Activated T-cell treated with anti-CD3 and anti-CD28 coated beads for 48 hours (primary cell): ENCODE results near the gene GP9.

Experiments used
- DNase-seq: peaks from one replicate; pipeline ENCODE4 v3.0.0-alpha.2; 2020; ENCODE audit warnings: low read depth

The GP9 gene

DNA sequence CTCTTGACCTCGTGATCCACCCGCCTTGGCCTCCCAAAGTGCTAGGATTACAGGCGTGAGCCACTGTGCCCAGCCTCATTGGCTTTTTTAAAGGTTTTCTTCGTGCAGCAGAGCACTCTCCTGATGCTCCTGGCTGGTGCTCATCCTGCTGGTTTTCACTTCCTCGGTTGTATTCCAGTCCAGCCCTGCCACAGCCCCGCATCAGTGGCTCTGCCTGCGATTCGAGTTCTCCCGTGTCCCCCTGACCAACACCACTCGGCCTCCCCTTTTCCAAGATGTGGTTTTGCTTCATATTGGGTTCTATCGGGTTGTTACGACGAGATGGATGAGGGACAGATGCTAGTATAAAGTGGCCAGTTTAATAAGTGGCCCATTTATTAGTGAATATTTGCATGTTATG lies 31.7 kb upstream of the GP9 start:
- DNase-seq, result no peak

DNA sequence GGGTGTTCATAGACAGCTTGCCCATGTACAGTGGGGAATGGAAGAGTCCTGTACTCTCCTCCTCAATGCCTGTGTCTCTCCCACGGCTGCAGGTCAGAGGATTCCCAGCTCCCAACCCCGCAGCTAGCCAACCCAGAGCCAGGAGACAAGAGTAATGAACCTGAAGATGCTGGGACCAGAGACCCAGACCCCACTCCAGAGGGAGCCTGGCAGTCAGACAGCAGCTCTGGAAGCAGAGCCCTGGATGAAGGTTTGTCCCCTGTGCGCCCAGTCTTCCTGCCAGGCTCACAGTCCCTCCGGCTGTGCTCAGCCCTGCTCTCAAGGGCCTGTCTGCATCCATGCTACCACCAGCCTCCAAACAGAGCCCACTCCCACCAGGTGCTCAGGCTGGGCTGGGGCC lies 30.0 kb upstream of the GP9 start:
- no peak for DNase-seq

DNA sequence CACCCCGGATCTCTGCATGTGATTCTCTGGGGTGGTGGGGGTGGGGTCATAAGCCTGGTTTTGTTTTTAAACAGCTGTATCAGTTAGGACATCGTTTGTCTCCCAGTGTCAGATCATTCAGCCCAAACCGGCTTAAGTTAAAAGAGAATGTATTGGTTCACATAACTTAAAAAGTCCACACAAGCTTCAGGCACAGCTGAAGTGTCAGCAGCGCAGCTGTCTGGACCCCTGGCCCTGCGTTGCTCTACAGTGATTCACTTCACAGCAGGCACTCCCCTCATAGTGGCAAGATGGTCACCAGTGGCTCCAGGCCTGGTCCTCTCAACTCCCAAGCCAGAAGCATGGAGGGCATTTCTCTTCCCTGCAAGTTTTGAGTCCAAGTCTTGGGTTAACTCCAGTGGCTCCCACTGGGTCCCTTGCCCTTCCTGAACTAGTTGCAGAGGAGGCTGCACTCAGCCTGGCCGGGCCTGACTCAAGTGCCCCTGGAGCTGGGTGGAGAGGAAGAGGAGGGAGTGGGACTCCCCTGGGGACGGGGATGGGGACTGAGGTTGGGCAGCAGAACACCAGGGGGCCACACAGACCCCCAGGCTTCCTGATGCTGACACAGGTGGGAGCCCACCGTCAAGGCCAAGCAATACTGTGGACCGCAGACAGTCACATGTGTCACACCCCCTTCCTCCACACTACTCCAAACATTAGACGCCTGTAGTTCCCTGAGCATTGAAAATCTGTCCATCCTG lies 28.9 kb upstream of the GP9 start:
- DNase-seq, result no peak

DNA sequence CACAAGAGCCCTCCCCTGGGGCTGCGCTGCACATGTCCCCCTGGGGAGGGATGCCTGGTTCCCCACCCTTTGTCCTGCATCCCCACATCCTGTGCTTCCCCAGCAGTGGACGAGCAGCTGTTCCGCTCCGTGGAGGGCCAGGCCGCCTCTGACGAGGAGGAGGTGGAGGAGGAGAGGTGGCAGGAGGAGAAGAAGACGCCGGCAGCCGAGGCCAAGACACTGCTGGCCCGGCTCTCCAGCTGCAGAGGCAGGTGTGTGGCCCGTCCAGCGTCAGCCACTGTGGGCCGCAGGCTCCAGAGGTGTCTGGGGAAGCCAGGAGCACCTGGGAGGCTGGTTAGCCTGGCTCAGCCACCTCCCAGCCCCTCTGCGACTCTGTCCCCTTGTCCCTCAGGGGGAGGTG lies 27.9 kb upstream of the GP9 start:
- DNase-seq, result no peak

DNA sequence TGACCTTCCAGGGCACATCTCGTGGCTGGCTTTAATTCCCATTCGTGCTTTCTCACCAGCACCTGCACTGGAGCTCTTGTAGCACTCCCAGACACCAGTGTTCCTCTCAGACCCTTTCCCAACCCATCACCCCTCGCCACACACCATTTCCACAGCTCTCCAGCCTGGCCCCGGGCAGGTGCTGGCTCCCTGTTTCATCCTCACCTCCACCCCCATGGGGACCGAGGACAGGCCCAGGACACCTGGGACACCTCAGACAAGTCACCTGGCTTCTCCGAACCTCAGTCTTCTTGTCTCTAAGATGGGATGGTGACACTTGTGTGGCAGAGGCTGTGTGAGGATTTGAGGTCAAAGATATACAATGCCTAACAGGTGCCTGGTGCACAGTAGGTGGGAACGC lies 27.4 kb upstream of the GP9 start:
- no peak for DNase-seq

DNA sequence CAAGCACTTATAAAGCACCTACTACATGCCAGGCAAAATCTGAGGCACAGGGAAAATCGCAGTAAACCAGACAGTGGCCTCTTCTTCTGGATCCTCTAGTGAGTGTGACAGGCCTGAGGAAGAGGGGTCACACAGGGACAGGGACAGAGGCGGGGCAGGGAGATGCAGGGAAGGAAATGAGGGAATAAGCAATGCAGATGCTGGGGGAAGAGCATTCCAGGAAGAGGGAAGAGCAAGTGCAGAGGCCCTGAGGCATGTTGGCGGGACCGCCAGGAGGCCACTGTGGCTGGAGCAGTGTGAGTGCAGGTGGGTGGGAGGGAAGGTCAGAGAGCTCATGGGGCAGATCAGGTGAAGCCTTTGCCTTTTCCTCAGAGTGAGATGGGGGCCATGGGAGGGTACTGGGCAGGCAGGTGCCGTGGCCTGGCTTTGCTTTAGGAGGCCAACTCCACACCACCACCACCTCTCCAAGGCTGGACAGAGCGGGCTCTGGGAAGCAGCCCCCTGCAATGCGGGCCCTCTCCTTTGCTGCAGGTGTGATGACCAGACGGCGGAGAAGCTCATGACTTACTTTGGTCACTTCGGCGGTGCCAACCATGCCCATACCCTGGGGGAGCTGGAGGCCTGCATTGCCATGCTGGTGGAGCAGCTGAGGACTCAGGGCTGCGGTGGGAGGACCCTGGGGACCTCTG lies 26.8 kb upstream of the GP9 start:
- DNase-seq, result no peak

DNA sequence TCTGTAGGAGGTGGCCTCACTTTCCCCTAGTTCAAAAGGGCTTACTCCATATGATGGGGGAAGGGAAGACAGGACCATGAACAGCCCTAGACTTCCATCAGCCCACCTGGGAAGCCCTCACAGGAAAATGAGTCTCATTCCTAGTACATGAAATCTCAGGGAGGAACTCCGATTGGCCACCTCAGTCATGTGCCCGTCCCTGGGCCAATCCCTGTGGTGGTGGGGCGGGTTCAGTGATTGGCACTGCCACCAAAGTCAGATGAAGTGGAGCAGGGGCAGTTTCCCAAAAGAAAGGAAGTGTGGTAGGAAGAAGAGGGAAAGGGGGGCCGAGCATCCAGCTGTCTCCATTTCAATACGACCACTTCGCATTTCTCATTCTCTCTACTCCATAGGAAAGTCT lies 25.9 kb upstream of the GP9 start:
- DNase-seq, result no peak

DNA sequence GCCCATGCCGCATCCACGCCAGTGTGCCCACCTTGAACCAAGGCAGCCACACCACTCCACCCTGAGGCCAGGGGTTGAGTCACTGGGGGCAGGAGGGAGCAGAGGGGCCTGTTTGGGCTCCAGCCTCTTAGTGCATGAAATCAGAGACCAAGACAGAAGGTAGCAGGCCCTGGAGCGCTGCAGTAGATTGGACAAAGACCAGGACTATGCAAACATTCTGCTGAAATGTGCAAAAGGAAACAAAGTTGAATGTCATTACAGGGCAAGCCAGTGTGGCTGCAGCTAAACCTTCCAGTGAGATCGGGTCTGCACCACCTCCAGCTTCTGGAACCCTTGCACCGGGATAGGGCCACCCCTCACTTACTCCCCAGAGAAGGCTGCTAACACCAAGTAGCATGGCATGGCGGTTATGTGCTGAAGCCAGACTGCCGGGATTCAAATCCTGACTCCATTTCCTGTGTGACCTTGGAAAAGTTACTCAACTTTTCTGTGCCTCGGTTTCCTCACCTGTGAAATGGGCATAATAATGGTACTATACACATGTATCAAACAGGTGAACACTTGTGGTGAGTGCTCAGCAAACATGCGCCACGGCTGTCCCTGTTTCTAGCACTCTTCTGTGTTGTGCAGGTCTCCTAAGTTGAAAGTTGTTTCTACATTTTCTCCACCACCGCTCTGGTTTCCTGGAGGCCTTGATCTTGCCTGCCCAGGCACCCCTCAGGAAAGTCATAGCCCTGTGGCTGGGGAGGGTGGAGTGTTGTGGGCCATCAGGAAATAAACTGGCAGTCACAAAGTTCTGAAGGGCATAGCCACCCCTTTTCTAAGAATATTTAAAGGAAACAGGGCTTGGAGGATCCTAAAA lies 25.0 kb upstream of the GP9 start:
- no peak for DNase-seq

DNA sequence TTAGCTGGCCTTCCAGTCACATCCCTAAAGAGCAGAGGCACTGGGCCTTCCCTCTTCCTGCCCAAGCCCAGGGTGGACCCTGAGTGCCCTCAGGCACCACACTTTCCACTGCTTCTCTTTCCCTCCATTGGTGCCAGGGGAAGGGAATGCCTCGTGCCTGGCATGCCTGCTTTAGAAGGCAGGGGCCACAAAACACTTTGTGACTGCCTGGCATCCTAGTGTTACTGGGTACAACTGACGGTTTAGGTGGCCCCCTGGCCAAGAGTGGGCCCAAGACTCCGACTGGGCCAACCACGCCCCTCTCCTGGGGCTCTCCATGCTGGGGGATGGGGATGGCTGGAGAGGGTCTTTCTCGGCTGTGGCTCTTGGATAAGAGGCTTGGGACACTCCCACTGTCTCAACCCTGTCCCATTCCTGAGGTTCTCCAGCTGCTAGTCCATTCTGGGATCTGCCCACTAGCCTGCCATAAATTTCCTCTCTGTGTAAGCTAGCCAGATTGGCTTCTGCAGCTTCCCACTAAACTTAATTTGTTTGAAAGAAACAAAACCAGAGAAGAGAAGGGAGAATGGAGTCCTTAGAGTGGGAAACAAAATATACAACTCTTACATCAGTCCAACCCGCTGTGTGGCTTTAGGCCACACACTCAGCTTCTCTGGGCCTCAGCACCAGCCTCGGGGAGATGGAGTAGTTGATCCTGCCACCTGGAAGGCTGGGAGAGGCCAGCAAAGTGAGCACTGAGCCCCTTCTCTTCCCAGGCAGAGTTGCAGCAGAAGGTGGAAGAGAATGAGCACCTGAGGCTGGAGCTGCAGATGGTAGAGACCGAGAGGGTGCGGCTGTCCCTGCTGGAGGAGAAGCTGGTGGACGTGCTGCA lies 24.1 kb upstream of the GP9 start:
- DNase-seq, result no peak

DNA sequence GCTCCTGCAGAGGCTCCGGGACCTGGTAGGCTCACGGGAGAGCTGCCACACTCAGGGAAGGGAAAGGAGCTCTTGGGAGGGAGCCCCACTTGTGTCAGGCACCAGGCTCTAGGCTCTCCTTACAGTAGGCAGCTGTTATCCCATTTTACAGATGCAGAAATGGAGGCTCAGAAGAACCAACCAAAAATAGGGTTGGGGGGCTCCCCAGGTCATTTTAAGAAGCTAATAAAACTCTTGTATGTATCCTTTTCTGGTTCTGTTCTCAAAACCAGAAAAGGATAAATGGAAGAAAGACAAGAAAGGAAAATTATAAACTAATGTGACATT lies 23.5 kb upstream of the GP9 start:
- DNase-seq, result no peak

DNA sequence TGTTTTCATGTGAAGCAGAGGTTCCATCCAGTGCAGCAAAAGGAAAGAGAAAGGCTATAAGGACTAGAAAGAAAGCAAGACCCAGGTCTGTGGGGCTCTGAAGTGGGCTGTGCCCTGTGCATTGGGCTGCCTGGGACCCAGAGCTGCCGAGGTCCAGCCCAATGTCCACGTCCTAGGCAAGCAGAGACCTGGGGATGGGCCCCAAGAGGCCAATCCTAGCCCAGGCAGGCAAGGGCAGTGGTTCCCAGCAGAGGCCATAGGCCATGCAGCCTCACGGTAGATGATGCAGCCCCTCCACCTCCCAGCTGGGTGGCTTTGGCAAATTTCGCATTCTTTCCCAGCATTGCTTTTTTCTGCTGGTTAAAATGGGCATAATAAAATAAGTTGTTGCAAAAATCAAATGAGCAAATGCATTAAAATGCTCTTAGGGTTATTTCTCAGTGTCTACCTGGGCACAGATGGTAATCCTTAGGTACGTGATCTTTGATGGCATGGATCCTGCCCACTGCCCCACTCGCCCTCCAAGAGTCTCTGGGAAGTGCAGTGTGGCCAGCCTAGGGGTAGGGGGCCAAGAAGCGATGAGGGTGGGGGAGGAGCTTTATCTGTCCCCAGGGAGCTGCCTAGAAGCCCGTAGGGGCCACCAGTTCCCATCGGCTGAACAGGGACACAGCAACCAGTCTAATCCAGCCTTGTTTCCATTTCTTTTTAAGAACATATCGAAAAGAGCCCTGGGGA lies 22.3 kb upstream of the GP9 start:
- no peak for DNase-seq

DNA sequence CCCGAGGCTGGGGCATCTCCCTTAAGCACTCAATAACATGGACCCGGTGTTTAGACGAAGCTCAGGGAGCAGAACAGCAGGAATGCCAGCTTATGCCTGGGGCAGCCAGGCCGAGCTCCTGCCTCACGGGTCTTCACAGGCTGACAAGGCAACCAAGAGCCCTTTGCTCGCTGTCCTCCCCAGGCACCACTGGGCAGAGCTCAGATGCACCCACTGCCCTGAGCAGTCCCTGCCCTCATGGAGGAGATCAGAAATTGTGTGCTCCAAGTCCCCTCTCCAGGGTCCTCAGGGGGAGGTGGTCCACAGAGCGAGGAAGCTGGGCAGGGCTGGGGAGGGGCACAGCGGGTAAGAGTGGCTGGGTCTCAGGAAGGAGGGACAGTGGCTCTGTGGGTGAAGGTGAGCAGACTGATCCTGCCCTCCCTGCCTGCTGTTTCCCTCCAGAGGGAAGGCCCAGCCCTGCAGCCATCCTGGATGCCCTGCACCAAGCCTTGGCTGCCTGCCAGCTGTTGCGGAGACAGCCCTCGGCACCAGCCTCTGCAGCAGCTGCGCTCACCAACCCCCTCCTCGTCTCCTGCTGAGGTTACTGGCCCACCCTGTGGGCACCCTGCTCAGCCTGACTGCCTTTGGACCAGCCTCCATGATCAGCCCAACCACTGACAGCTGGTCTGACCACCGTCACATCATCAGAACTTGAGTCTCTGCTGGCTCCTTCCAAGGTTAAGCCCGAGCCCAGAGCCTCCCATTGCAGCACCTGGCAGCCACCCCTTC lies 21.1 kb upstream of the GP9 start:
- DNase-seq, result no peak

DNA sequence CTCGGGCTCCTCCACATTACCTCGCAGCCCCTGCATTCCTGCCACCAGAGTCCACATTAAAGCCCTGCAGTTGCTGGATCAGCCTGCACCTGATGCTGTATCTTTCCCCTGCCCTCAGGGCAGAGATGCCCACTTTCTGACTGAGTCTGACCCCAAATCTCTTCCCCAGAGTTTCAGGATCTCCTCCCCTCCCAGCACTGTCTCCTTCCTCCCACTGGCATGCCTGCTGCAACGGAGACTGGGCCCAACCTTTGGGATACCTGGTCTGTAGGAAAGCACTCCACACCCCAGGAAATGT lies 20.6 kb upstream of the GP9 start:
- DNase-seq, result no peak

DNA sequence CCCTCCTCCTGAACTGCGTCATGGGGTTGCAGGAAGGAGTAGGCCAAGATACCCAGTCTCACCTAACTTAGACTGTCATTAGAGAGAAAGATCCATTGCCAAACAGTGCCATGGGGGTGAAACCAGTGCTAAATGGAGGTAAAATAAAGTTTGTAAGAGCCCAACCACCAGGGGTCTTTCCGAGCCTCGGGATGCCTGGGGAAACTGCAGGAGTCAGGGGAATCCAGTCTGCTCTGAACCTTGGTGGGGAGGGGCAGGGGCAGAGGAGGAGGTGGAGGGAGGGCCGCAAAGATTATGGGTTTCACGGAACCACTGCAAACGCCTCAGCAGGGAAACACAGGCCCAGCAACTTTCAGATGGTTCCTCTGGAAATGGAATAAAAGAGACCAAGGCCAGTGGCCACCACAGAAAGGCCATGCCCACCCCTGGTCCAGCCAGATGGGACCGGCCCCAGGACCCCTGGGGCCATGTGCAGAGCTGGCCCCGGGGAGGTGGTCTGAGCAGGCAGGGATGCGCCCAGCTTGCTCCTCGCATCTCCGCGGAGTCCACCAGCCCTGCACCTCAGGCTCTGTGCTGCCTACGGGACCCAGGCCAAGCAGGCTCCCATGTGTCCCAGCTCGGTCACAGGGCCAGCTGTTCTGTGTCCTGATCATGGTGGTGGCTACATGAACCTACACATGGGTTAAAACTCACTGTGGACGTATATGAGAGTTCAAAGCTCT lies 19.8 kb upstream of the GP9 start:
- no peak for DNase-seq

DNA sequence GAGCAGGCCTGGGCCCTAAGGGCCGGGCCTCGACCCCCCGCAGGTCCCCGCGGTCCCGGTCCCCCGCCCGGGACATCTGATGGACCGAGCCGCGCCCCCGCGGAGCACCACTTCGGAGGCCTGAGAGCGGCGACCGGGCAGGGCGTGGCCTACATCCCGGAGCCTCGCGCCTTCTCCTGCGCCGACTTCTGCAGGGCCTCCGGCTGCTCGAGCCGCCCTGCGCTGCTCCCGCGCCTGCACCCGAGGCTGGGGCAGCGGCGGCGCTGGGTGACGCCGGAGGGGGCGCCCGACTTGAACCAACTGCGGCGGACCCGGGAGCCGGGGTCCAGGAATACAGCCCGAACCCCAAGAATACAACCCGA lies 14.9 kb upstream of the GP9 start:
- DNase-seq, result peak; percentile 43

DNA sequence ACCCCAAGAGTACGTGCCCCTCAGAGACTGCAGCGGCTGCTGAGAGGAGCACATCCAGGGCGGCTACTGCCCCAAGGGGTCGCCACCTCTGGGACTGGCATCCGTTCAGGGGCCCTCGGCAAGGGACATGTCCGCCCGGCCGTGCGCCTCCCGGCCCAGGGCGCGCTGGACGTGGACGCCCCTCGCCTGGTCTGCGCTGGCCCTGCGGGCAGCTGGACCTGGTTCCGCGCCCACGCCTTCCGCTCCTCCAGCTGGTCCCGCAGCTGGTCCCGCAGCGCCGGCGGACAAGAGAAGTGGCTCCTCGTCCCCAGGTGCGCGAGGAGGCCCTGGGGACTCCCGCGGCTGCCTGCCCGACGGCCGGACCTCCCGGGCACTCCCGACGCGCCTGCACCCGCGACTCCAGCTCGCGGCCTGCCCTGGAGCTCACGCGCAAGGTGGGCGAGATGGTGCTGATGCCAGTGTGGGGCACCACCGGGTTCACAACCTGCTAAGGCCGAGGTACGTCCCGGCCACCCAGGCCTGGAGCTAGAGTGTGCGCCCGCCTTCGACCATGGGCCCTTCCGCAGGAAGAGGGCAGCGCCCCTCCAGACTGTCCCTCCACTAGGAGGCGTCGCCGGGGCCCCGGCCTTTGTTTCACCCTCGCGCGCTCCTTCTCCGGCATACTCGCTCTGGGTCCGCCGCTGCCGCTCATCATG lies 14.4 kb upstream of the GP9 start:
- no peak for DNase-seq

DNA sequence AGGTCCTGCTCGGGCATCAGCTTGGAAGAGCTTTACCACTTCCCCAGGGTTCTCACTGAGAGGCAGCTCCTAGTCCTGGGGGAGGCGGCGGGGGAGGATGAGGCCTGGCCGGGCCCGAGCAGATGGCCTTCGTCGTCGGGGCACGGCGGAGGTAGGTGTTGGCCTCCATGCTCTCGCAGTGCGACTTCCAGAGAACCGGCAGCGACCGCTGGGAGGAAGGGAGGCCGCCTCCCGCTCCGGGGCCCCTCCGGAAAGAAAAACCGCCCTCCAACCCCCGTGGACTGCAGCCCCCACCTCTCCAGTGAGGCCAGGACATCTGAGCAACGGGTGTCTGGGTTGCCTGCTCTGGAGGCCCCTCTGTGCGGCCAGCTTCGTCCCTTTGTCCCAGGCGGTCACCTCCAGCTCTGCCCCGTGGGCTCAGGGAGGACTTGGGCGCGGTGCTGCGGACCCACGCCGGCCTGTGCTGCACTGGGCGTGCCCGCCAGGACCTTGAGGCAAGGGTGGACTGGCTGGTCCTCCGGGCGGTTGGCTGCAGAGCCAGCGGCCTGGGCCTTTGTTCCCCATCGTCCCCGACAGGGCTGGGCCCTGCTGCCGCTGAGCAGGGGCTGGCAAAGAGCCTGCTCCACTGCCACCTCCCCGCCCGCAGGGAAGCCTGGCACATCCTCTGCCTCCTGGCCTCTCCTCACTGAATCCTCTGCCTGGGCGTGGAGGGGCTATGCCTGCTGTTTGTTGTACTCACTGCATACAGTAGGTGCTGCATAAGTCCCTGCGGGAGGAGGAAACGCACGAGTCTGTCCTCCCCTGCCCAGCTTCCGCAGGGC lies 13.6 kb upstream of the GP9 start:
- DNase-seq, result no peak

DNA sequence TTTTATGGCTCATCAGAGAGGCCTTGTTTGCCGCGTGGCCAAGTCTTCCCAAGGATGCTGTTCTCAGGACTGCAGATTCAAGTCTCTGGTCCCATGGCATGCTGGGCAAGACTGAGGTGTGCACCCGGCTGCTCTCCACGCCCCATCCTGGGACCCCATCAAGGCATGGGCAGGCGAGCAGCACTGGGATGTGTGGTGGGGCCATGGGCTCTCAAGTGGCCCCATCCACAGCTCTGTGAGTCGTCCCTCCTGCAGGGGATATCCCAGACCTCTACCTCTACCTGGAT lies 13.1 kb upstream of the GP9 start:
- no peak for DNase-seq
